Left hindlimb (tissue), 1 donor: ENCODE data around the gene HYAL4.

Experiments
- DNase-seq: peaks from one replicate; pipeline ENCODE4 v3.0.0-alpha.2; 2018

The HYAL4 gene

DNA sequence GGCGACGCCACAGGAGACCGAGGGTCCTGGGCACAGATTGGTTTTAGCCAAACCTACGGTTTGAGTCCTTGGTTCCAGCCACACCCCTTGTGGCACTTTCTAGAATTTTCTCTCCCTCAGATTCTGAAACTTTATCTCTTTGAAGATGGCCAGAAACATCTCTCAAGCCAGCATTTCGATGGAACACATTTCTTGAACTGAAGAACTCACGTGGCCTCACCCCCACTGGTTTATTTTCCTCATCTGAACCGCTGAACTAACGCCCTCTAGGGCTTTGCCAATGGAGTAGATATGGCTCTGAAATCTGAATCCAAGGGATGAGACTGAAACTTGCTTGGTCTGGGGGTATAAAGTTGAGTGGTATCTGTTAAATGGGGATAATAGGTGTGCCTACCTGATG lies 73.3 kb downstream of the HYAL4 start:
- DNase-seq, result no peak

DNA sequence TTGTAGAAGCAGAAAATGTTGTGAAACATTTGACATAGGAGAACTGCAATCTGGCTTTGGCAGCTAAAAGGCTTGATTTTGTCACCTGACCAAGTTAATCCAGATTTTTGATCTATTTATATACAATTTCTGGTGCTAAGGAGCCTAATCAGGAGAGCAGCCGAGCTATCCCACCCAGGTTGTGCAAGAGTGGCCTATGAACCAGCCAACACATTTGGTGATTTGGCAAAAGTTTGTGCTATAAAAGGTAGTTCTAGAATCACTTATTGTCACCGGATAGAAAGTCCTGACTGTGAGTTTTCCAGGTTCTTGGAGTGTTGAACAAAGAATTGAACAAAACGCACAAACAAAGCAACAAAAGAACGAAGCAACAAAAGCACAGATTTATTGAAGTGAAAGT lies 78.6 kb downstream of the HYAL4 start:
- no peak for DNase-seq

DNA sequence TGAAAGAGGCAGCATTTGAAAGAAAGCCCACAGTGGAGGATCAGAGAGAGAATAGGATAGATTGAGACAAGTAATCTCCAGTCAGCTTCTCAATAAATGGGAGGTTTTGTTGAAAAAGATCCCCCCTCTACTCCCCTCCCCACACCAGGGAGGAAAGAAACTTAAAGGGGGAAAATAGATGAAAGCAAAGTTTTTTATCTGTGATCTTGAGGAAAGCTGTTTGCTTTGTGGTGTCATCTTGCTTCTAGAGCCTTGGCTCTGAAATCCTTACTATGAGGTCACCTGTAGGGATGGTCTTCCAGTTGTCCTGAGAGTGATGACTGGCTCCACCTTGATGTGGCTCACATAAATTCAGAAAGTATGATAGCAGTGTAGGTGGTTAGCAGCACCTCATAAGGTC lies 80.0 kb downstream of the HYAL4 start, which contains the start of gene SPAM1:
SPAM1 (plus strand) TSS at position 301 of the 400 bp plus-strand sequence. CDS start 28,330 bp downstream, outside the sequence.
- DNase-seq, result no peak
